ENCODE results near the gene PTTG1IP. TPM values are rescaled to one million over a fixed set of nuclear protein-coding genes. Genes with fewer than 3 reads are reported as not detected.

The PTTG1IP gene
- total and polyA plus RNA-seq, 2 of the 13 experiments (the other 11 are each of a cell fraction or from before 2014, with no cell fraction given) = 161 to 700 TPM

DNA sequence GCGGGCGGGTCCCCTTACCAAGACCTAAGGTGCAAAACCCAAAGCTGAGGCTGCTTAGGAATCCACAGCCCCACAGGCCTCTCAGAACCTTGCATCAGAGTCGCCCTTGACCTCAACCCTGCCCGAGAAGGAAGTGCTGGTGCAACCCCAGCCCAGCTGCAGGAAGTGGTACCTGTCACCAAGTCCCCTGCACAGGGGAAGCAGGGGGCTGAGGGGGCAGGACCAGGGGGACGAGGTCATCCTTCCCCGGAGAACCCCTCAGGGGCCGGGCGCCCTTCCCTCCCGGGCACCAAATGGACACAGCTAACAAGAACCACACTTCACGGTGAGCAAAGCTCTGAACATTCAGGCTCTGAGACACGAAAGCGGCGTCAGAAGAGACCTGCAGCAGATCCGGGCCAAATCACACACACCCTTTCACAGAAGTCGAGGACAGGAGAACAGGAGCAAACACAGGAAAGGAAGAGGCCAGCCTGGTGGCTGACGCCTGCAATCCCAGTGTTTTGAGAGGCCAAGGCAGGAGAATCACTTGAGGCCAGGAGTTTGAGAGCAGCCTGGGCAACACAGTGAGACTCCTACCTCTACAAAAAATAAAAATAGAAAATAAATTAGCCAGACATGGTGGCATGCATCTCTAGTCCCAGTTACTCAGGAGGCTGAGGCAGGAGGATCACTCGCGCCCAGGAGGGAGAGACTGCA is 40.8 kb upstream of the PTTG1IP start (continued):
- TF ChIP-seq ZNF280D (CRISPR knock-in tag; IDR thresholded peaks at IDR 0.05) (peak; percentile 51; the same call in 1 of the 2 replicates), PPARG (CRISPR knock-in tag; conservative IDR thresholded peaks at IDR 0.05) (peak; percentile 47; the same call in 1 of the 2 replicates), TBL1XR1 (IDR thresholded peaks at IDR 0.05; ENCODE audit: borderline replicate concordance, low read length, partially characterized antibody) (peak; percentile 58), POLR2AphosphoS2 (IDR thresholded peaks at IDR 0.05; ENCODE audit: low read depth, low read length) (no peak), SKIL (CRISPR knock-in tag; IDR thresholded peaks at IDR 0.05; ENCODE audit: borderline replicate concordance) (no peak), SRF (IDR thresholded peaks at IDR 0.05; ENCODE audit: low read depth, low read length) (0 out of 2 replicates have a peak, but pooled peaks have one; percentile 22), THAP9 (CRISPR knock-in tag; IDR thresholded peaks at IDR 0.05; ENCODE audit: borderline replicate concordance) (peak; percentile 60; the same call in 1 of the 2 replicates), FOXO1 (CRISPR knock-in tag; IDR thresholded peaks at IDR 0.05) (peak; percentile 61; the same call in 1 of the 2 replicates), LCORL (IDR thresholded peaks at IDR 0.05) (no peak), LCORL (CRISPR knock-in tag; IDR thresholded peaks at IDR 0.05) (peak; percentile 78), HIVEP1 (CRISPR knock-in tag; IDR thresholded peaks at IDR 0.05) (peak; percentile 95)
- TF ChIP-seq, protein P1, sequence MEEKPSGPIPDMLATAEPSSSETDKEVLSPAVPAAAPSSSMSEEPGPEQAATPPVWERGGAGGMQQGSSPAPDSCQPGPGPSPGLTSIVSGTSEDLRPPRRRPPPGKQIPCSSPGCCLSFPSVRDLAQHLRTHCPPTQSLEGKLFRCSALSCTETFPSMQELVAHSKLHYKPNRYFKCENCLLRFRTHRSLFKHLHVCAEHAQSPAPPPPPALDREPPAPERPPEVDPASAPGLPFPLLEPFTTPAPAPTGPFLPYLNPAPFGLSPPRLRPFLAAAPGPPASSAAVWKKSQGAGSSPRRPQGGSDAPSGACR (CRISPR knock-in tag; IDR thresholded peaks at IDR 0.05) = peak; percentile 65; the same call in 1 of the 2 replicates
- TF ChIP-seq, protein P2, sequence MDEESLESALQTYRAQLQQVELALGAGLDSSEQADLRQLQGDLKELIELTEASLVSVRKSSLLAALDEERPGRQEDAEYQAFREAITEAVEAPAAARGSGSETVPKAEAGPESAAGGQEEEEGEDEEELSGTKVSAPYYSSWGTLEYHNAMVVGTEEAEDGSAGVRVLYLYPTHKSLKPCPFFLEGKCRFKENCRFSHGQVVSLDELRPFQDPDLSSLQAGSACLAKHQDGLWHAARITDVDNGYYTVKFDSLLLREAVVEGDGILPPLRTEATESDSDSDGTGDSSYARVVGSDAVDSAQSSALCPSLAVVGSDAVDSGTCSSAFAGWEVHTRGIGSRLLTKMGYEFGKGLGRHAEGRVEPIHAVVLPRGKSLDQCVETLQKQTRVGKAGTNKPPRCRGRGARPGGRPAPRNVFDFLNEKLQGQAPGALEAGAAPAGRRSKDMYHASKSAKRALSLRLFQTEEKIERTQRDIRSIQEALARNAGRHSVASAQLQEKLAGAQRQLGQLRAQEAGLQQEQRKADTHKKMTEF (CRISPR knock-in tag; IDR thresholded peaks at IDR 0.05) = peak; percentile 27; the same call in 1 of the 2 replicates
- TF ChIP-seq, protein P3, sequence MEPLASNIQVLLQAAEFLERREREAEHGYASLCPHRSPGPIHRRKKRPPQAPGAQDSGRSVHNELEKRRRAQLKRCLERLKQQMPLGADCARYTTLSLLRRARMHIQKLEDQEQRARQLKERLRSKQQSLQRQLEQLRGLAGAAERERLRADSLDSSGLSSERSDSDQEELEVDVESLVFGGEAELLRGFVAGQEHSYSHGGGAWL (CRISPR knock-in tag; IDR thresholded peaks at IDR 0.05) = no peak

Measured in HepG2 (cell line).